ENCODE measurements around the gene FXYD1.

DNA sequence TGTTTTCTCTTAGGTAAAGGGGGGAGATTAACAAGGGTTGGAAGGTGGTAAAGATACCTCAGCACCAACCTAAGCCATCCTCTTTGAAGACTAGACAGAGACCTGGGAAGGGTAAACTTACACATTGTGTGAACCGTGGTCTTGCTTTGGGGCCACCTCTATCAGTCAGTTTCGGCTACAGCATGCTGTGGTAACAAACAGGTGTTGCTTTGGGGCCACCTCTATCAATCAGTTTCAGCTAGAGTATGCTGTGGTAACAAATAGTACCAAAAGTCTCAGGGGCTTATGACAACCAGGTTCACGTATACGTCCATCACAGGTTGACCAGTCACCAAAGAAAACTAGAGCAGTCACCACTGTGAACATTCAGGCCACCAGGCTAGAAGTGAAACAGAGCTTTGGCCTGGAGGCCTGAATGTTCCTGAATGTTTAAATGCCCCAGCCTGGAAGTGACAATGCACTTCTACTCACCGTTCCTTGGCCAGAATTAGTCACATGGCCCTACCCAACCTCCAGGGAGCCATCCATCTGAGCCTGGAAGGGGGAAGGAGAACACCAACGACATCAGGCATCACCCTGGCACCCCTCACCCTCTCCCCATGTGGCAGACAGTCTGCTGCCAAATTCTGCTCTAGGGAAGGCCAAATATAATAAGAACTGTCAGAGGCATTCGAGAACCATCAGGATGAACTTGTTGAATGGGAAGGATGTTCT, 8.3 kb downstream of the FXYD1 start:
- TF ChIP-seq CTCF (IDR thresholded peaks at IDR 0.05) (no peak), ZFX (IDR thresholded peaks at IDR 0.05; ENCODE audit: borderline replicate concordance) (no peak)

Data from 22Rv1 (cell line).